ENCODE data around the gene RAX.

The RAX gene

DNA sequence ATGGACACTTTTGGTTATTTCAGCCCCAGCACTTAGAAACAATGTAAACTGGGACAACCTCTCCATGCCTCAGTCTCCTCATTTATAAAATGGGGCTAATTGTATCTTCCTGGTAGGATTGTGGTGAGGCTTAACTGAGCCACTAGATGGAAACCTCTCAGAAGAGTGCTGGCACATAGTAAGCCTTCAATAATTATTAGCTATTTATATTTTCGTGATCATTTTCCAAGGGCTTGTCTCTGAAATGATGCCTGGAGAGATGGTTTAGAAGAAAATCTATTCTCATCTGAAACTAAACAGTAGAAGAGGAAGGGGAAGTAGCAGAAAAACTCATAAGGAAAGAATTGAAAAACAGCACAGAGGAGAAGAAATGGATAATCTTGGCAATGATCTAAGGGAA is 6.8 kb downstream of the RAX start:
- no peaks in the 10 kb centered on the region for H3K4me1 ChIP-seq (ENCODE audit: insufficient read depth, low read length, poor library complexity, severe bottlenecking)
- no peaks in the 10 kb centered on the region for H3K27me3 ChIP-seq (ENCODE audit: insufficient read depth, low read length, poor library complexity, severe bottlenecking)
- no peak overlapping the region for H3K4me3 ChIP-seq (ENCODE audit: low read length, poor library complexity, severe bottlenecking)
- H3K9me2 ChIP-seq (replicated peaks; ENCODE audit: low read depth, low read length), result no peaks in the 10 kb centered on the region
- no peaks in the 10 kb centered on the region for H3K9me3 ChIP-seq (ENCODE audit: insufficient read depth, low read depth, low read length)
- H4K20me1 ChIP-seq (ENCODE audit: insufficient read depth, low read length, poor library complexity, severe bottlenecking), result no peaks in the 10 kb centered on the region
- H3K36me3 ChIP-seq (ENCODE audit: insufficient read depth, low read length), result no peaks in the 10 kb centered on the region
- H3K9ac ChIP-seq (ENCODE audit: low read depth, low read length, poor library complexity, severe bottlenecking), result no peak overlapping the region
- H3F3A ChIP-seq (ENCODE audit: low read depth), result no peaks in the 10 kb centered on the region
- no peak overlapping the region for H3K4me2 ChIP-seq (ENCODE audit: low read depth, low read length, poor library complexity, severe bottlenecking)
- TF ChIP-seq, protein P1, sequence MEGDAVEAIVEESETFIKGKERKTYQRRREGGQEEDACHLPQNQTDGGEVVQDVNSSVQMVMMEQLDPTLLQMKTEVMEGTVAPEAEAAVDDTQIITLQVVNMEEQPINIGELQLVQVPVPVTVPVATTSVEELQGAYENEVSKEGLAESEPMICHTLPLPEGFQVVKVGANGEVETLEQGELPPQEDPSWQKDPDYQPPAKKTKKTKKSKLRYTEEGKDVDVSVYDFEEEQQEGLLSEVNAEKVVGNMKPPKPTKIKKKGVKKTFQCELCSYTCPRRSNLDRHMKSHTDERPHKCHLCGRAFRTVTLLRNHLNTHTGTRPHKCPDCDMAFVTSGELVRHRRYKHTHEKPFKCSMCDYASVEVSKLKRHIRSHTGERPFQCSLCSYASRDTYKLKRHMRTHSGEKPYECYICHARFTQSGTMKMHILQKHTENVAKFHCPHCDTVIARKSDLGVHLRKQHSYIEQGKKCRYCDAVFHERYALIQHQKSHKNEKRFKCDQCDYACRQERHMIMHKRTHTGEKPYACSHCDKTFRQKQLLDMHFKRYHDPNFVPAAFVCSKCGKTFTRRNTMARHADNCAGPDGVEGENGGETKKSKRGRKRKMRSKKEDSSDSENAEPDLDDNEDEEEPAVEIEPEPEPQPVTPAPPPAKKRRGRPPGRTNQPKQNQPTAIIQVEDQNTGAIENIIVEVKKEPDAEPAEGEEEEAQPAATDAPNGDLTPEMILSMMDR (conservative IDR thresholded peaks at IDR 0.05; ENCODE audit: low read length), result no peak
- no peak for TF ChIP-seq EZH2phosphoT487 (IDR thresholded peaks at IDR 0.05; ENCODE audit: borderline replicate concordance)
- H2AFZ ChIP-seq (ENCODE audit: low read length), result no peak overlapping the region
- H3K79me2 ChIP-seq (ENCODE audit: insufficient read depth, low read length), result no peaks in the 10 kb centered on the region

DNA sequence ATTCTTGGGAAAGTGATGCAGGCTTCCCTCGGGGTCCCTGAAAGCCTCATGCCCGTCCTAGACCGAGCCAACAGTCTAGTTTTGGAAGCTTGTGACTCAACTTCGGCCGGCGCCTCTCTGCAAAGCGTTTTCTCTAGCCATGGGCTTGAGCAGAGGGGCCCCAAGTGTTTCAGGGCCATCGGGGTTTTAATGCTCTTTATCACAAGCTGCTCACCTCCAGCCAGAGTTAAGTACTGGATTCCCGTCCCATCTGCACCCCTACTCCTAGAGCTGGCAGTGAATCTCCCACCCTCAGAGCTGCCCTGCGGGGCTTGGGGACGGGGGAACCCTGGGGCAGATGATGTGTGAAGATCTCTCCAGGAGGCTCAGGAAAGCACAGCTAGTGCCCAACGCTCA is 7.3 kb downstream of the RAX start:
- no peaks in the 10 kb centered on the region for H4K20me1 ChIP-seq (ENCODE audit: insufficient read depth, low read length, poor library complexity, severe bottlenecking)
- no peaks in the 10 kb centered on the region for H3K9me3 ChIP-seq (ENCODE audit: insufficient read depth, low read depth, low read length)
- H3K27me3 ChIP-seq (ENCODE audit: insufficient read depth, low read length, poor library complexity, severe bottlenecking), result no peaks in the 10 kb centered on the region
- no peaks in the 10 kb centered on the region for H3K4me1 ChIP-seq (ENCODE audit: insufficient read depth, low read length, poor library complexity, severe bottlenecking)
- no peak for TF ChIP-seq EZH2phosphoT487 (IDR thresholded peaks at IDR 0.05; ENCODE audit: borderline replicate concordance)
- TF ChIP-seq, protein P1 (conservative IDR thresholded peaks at IDR 0.05; ENCODE audit: low read length), result no peak
- no peaks in the 10 kb centered on the region for H3K9me2 ChIP-seq (replicated peaks; ENCODE audit: low read depth, low read length)
- no peak overlapping the region for H3K4me2 ChIP-seq (ENCODE audit: low read depth, low read length, poor library complexity, severe bottlenecking)
- no peak overlapping the region for H3K9ac ChIP-seq (ENCODE audit: low read depth, low read length, poor library complexity, severe bottlenecking)
- H3F3A ChIP-seq (ENCODE audit: low read depth), result no peaks in the 10 kb centered on the region
- H3K36me3 ChIP-seq (ENCODE audit: insufficient read depth, low read length), result no peaks in the 10 kb centered on the region
- H3K4me3 ChIP-seq (ENCODE audit: low read length, poor library complexity, severe bottlenecking), result no peak overlapping the region
- no peak overlapping the region for H2AFZ ChIP-seq (ENCODE audit: low read length)
- H3K79me2 ChIP-seq (ENCODE audit: insufficient read depth, low read length), result no peaks in the 10 kb centered on the region

DNA sequence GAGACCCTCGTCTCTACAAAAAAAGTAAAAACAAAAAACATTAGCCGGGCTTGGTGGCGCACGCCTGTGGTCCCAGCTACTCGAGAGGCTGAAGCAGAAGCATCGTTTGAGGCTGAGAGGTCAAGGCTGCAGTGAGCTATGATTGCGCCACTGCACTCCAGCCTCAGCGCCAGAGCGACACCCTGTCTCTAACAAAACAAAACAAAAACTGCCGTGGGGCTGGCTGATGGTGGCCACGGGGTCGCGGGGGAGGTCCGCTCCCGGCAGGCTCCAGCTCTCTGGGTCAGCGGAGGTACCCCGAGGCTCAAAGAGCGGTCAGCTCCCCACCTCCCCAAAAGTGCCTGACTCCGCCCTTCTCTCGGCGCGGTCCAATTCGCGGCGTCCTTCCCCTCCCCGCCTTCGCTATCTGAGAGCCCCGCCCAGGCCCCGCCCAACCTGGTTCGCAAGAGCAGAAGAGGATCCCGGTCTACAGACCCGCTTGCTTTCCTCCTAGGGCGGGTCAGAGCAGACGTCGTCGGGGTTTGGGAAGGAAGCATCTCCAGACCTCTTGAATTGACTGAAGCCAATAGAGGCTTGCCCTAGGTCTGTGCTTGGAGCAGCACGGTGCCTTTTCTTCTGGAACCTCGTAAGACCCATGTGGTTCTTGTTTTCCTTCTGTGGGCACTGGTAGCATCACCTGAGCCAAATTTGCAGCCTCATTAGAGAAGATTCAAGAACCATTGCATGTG is 7.8 kb downstream of the RAX start:
- Histone ChIP-seq H3K4me3 (ENCODE audit: low read length, poor library complexity, severe bottlenecking) (no peak overlapping the region), H4K20me1 (ENCODE audit: insufficient read depth, low read length, poor library complexity, severe bottlenecking) (no peaks in the 10 kb centered on the region), H3K36me3 (ENCODE audit: insufficient read depth, low read length) (no peaks in the 10 kb centered on the region), H3K9me3 (ENCODE audit: insufficient read depth, low read depth, low read length) (no peaks in the 10 kb centered on the region), H2AFZ (ENCODE audit: low read length) (no peak overlapping the region), H3K27me3 (ENCODE audit: insufficient read depth, low read length, poor library complexity, severe bottlenecking) (no peaks in the 10 kb centered on the region), H3K9me2 (replicated peaks; ENCODE audit: low read depth, low read length) (no peaks in the 10 kb centered on the region), H3F3A (ENCODE audit: low read depth) (no peaks in the 10 kb centered on the region), H3K9ac (ENCODE audit: low read depth, low read length, poor library complexity, severe bottlenecking) (no peak overlapping the region), H3K4me2 (ENCODE audit: low read depth, low read length, poor library complexity, severe bottlenecking) (no peak overlapping the region), H3K4me1 (ENCODE audit: insufficient read depth, low read length, poor library complexity, severe bottlenecking) (no peaks in the 10 kb centered on the region), H3K79me2 (ENCODE audit: insufficient read depth, low read length) (no peaks in the 10 kb centered on the region)
- no peak for TF ChIP-seq EZH2phosphoT487 (IDR thresholded peaks at IDR 0.05; ENCODE audit: borderline replicate concordance)
- TF ChIP-seq, protein P1 (conservative IDR thresholded peaks at IDR 0.05; ENCODE audit: low read length), result no peak

Measured in Loucy (cell line).